Stimulated activated naive CD8-positive, alpha-beta T cell treated with anti-CD3 and anti-CD28 coated beads, Interleukin-15, amount 100 ng/mL, for 72 hours (primary cell): ENCODE results near the gene EIPR1.

Experiments
- ATAC-seq: fragments of 150-1000 bp; cut with Tn5 transposase; 2 replicates; pipeline ENCODE4 v1.10.0; 2021; ENCODE audit warnings: mild to moderate bottlenecking, moderate library complexity
- DNase-seq, 2 donors: peaks; one replicate each; pipeline ENCODE4 v3.0.0; 2021 to 2022
- H3K27ac Mint-ChIP-seq, 2 donors: one replicate each; pipeline ENCODE4 v1.8.0; 2022; ENCODE audit warnings: mild to moderate bottlenecking in 2 of 2, mixed read lengths in 2 of 2, moderate library complexity in 2 of 2
- H3K27me3 Mint-ChIP-seq: one replicate; pipeline ENCODE4 v1.8.0; 2022; ENCODE audit warnings: mixed read lengths
- H3K4me1 Mint-ChIP-seq: one replicate; pipeline ENCODE4 v1.8.0; 2022; ENCODE audit warnings: mild to moderate bottlenecking, mixed read lengths
- H3K4me3 Mint-ChIP-seq, 2 donors: one replicate each; pipeline ENCODE4 v1.8.0; 2022; ENCODE audit warnings: mild to moderate bottlenecking in 2 of 2, mixed read lengths in 2 of 2, moderate library complexity in 1 of 2
- H3K9me3 Mint-ChIP-seq, 2 donors: one replicate each; pipeline ENCODE4 v1.8.0; 2022; ENCODE audit warnings: mixed read lengths in 2 of 2

Gene EIPR1

DNA sequence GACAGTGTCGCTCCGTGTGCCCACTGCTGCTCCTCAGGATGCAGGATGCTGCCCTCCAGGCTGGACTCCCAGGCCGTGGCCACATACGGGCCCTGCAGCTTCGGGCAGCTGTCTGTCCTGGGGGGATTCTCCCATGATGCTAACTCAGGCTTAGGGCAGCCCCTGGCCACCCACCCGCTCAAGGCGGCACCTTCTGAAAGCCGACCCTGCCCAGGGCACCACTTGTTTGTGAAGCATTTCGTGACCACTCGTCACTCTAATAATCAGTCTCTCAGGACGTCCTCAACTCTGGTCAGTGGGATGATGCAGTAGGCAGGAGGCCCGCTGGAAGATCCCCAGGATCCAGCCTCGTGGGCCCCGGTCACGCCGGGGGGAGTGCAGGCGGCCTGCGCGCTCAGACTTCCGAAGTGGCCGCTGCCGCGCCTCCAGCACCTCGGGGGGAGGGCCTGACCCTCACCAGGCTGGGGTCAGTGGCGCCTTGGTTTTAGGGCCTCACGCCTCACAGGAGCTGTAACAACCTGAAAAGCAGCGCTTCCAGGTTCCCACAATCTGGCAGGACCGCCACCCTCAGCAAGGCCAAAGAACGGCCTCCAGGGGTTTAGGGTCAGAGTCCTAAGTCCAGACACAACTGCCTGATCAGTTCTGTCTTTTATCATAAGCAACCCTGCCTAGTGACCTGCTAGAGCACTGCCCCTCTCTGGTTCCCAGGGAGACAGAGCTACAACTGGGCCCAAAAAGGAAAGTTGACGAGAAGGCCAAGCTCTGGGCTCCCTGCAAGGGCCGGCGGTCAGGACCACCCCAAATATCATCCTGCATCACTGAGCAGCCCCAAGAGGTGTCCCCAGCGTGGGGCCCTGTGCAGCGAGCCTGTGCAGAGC lies 53.0 kb downstream of the EIPR1 start:
- H3K9me3 Mint-ChIP-seq = no peaks in the 10 kb centered on the region
- H3K27ac Mint-ChIP-seq = no peak overlapping the region
- peak; percentile 15 for ATAC-seq

DNA sequence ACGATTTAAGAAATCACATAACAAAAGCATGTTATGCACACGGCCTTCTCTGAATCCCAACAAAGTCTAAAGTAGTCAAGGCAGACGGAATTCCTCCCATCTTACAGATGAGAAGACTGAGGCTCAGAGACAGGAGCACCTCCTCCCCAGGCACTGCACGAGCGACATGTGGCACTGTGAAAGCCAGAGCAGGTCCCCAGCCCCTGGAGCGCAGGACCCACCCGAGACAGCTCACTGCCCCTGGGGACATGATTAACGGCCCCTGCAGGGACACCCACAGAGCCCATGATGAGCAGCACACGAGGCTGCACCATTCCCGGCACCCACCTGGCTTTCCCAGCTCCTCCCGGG lies 53.6 kb downstream of the EIPR1 start:
- Mint-ChIP-seq H3K27ac (no peak overlapping the region), H3K4me1 (peaks cover 6% of the 10 kb centered on the region), H3K9me3 (no peaks in the 10 kb centered on the region), H3K4me3 (no peak overlapping the region), H3K27me3 (no peaks in the 10 kb centered on the region)
- DNase-seq (no peak), ATAC-seq (peak; percentile 4)

More for the DNA sequence above, 53.0 kb downstream of the EIPR1 start:
- H3K4me3 Mint-ChIP-seq = no peak overlapping the region
- no peak for DNase-seq
- no peaks in the 10 kb centered on the region for H3K27me3 Mint-ChIP-seq
- H3K4me1 Mint-ChIP-seq = peaks cover 12% of the 10 kb centered on the region

DNA sequence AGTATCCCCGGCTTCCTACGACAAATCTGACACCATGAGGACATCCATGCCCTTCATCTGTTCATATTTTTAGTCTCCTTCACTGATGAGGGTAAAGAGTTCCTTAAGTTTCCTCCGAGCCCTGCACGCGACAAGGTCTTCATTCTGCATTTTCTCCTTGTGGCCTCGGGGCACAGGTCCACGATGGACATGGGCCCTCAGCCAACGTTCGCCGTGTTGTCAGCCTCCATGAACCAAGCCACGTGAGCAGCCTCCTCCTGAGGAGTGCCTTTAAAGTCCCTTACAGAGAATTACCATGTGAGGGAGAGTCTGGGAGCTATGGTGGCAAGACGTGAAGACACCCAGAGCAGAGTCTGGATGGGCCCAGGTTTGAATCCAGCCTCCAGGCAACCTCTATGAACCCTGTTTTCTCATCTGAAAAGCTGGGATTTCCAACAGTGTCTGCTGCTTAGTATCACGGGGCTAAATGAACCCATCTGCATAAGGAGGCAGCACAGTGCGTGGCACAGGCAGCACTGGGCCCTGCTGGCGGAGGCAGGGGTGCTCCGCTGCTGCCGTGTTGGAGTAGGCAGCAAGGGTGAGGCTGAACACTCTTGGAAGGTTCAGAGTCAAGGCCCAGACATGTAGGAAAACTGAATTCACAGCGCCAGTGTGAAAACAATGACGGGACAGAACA lies 54.1 kb downstream of the EIPR1 start:
- no peaks in the 10 kb centered on the region for H3K27me3 Mint-ChIP-seq
- no peak overlapping the region for H3K27ac Mint-ChIP-seq
- ATAC-seq (no peak), DNase-seq (no peak)
- peaks cover 6% of the 10 kb centered on the region for H3K4me1 Mint-ChIP-seq
- no peak overlapping the region for H3K4me3 Mint-ChIP-seq
- H3K9me3 Mint-ChIP-seq = no peaks in the 10 kb centered on the region

DNA sequence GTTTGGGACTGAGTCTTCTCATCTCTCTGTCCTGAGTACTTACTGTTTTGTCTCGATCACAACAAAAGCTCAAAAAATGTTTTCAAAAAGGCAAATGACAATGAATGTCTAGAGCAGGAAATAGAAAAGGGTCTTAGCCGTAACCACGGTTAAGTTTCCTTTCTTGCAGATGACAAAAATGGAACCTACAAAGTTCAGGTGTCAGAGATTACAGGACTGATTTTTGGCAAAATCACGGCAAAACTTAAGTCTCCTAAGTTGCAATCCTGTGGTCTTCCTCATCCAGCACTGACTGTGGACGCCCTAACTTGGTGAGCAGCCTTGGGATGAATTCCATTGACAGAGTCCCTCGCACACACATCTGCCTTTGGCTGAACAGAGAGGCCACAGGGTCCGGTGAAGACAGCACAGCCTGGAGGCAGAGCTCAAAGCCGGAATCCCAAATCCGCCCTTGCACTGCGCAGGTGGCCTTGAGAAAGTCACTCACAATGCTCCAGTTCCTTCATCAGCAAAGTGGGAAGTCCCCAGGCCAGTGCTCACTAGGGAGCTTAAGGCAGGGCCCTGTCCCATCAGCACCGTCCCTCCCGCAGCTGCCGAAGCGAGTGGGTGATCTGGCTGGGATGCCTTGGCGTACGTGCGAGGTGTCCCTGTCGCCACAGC lies 55.2 kb downstream of the EIPR1 start:
- Mint-ChIP-seq H3K9me3 (no peaks in the 10 kb centered on the region), H3K27me3 (no peaks in the 10 kb centered on the region), H3K4me1 (peaks cover 6% of the 10 kb centered on the region), H3K27ac (peak overlapping the region in 1 of 2 donors; percentile 63), H3K4me3 (no peak overlapping the region)
- no peak for ATAC-seq
- no peak for DNase-seq

DNA sequence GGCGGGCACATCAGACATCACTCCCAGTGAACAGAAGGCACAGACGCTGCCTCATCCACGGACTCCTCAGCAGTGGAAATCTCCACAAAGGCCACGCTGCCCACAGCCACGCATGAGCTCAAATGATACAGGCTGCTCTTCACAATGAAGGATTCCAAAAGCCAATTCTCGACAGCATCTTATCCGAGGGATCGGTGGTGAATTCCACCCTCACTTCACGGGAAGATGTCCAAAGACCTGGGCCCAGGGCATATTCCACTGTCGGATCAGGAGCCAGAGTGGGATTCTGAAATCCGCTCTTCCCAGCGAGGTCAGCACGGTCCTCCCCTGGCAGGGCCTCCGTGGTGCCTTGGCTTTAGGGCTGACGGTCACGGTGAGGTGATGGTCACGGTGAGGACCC lies 55.8 kb downstream of the EIPR1 start:
- ATAC-seq (no peak), DNase-seq (no peak)
- H3K4me3 Mint-ChIP-seq = no peak overlapping the region
- H3K27me3 Mint-ChIP-seq = no peaks in the 10 kb centered on the region
- peaks cover 6% of the 10 kb centered on the region for H3K4me1 Mint-ChIP-seq
- peak overlapping the region in 1 of 2 donors; percentile 63 for H3K27ac Mint-ChIP-seq
- H3K9me3 Mint-ChIP-seq = no peaks in the 10 kb centered on the region

DNA sequence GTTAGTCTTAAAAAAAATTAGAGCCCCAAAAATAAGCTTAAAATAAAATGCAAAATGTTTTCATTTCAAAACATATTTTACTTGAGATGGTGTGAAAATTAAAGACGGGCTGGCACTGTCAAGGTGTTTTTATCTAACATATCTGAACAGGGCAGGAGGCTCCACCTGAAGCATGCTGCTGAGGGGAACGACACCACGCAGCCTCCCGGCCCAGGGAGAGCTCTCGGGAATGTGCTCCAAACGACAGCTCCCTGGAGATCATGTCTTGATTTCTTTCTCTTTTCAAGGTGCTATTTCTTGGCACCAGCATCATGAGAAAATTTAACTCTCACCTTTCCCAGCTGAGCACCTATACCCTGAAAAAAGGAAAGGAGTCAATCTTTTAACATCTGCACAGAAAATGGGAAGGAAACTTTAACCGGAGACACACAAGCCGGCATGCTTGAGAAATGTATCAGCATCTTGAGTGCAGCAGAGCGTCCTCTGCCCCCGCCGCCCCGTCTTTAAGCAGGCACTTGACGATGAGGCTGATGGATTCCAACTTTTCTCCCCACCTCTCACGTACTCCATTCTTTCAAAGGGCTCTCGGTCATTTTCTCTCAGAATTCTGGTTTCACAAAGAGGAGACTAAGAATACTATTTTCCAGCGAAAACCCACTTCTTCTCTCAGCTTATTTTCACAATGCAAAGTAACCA lies 56.6 kb downstream of the EIPR1 start:
- no peak for ATAC-seq
- no peaks in the 10 kb centered on the region for H3K9me3 Mint-ChIP-seq
- no peak for DNase-seq
- no peak overlapping the region for H3K4me3 Mint-ChIP-seq
- peaks cover 7% of the 10 kb centered on the region for H3K4me1 Mint-ChIP-seq
- peak overlapping the region in 1 of 2 donors; percentile 27 for H3K27ac Mint-ChIP-seq
- no peaks in the 10 kb centered on the region for H3K27me3 Mint-ChIP-seq

DNA sequence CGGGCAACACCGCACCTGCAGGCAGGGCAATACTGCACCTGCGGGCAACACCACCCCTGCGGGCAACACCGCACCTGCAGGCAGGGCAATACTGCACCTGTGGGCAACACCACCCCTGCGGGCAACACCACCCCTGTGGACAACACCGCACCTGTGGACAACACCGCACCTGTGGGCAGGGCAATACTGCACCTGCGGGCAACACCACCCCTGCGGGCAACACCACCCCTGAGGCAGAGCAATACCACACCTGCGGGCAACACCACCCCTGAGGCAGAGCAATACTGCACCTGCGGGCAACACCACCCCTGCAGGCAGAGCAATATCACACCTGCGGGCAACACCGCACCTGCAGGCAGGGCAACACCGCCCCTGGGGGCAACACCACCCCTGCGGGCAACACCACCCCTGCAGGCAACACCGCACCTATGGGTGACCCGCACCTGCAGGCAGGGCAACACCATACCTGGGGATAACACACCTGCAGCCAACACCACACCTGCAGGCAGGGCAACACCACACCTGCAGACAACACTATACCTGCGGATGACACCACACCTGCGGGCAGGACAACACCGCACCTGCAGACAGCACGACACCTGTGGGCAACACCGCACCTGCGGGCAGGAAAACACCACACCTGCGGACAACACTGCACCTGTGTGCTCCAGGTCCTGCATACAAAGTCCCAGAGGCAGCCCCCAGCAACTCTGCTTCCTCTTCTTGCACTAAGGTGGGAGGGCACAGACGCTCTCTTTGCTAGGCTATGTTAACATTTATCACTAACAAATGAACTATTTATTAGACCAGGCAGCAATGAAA lies 57.7 kb downstream of the EIPR1 start:
- DNase-seq = no peak
- peaks cover 7% of the 10 kb centered on the region for H3K4me1 Mint-ChIP-seq
- H3K27me3 Mint-ChIP-seq = no peaks in the 10 kb centered on the region
- H3K4me3 Mint-ChIP-seq = no peak overlapping the region
- peak; percentile 15 for ATAC-seq
- no peak overlapping the region for H3K27ac Mint-ChIP-seq
- H3K9me3 Mint-ChIP-seq = no peaks in the 10 kb centered on the region

DNA sequence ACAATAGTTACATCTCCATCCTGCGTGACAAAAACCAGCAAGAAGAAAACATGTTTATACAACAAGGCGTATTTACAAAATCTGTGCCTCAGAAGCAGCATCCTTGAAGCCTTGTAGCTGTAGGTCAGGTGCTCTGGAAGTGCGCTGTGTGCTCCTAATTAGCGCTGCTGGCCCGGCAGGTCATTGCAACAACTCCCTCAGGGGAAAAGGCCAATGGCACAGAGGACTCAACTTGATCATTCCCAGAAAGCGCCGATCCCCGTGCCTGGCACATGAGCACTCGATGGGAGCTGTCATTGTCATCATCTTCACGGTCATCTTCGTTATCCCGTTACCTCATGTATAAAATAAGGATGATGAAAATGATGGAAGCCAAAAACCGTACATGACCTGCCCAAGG lies 58.5 kb downstream of the EIPR1 start:
- ATAC-seq = no peak
- Mint-ChIP-seq H3K4me1 (peaks cover 7% of the 10 kb centered on the region), H3K4me3 (no peak overlapping the region), H3K9me3 (no peaks in the 10 kb centered on the region), H3K27ac (no peak overlapping the region), H3K27me3 (no peaks in the 10 kb centered on the region)
- DNase-seq = no peak

DNA sequence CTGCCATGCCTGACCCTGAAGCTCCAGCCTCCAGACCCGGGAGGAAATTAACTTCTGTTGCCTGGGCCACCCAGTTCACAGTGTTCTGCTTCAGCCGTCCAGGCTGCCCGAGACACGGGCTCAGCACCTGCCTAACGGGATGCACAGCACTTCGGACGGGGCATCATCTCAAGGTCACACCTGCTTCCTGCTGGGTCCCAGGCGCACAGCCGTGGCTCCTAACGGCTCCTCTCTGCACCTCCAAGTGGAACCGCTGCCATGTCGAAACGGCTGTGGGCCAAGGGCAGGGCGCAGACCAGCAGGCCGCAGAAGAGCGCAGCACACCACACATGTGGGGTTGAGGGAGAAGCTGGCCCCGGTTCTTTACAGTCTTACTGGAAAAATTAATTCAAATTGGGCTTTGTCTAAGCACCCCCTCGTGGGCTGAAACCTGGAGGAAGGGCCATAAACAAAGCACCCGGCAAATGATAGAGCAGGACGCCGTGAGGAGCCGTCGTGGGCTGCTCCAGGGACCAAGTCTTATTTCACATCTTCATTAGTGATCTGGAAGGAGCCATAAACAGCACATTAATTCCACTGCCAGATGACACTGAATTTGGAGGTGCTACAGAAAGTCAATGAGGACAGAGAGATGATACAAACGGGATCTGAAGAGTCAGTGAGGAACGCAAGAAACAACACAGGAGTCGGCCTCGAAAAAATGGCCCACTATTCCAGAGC lies 59.6 kb downstream of the EIPR1 start:
- Mint-ChIP-seq H3K27me3 (no peaks in the 10 kb centered on the region), H3K27ac (no peak overlapping the region), H3K4me3 (no peak overlapping the region), H3K4me1 (peaks cover 7% of the 10 kb centered on the region), H3K9me3 (no peaks in the 10 kb centered on the region)
- ATAC-seq = no peak
- no peak for DNase-seq

DNA sequence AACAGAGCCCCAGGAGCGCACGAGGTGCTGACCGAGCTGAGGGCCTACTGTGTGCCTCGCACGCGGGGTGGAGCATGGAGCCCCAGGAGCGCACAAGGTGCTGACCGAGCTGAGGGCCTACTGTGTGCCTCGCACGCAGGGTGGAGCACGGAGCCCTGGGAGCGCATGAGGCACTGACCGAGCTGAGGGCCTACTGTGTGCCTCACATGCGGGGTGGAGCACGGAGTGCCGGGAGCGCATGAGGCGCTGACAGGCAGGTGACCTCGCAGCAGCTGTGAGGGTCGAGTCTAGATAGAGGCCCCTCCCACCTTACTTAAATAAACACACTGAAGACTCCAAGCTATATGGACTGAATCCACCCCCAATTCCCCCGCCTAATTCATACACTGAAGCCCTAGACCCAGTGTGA lies 60.3 kb downstream of the EIPR1 start:
- peaks cover 7% of the 10 kb centered on the region for H3K4me1 Mint-ChIP-seq
- ATAC-seq (no peak), DNase-seq (no peak)
- H3K27me3 Mint-ChIP-seq = no peaks in the 10 kb centered on the region
- no peaks in the 10 kb centered on the region for H3K9me3 Mint-ChIP-seq
- H3K27ac Mint-ChIP-seq = no peak overlapping the region
- H3K4me3 Mint-ChIP-seq = no peak overlapping the region

DNA sequence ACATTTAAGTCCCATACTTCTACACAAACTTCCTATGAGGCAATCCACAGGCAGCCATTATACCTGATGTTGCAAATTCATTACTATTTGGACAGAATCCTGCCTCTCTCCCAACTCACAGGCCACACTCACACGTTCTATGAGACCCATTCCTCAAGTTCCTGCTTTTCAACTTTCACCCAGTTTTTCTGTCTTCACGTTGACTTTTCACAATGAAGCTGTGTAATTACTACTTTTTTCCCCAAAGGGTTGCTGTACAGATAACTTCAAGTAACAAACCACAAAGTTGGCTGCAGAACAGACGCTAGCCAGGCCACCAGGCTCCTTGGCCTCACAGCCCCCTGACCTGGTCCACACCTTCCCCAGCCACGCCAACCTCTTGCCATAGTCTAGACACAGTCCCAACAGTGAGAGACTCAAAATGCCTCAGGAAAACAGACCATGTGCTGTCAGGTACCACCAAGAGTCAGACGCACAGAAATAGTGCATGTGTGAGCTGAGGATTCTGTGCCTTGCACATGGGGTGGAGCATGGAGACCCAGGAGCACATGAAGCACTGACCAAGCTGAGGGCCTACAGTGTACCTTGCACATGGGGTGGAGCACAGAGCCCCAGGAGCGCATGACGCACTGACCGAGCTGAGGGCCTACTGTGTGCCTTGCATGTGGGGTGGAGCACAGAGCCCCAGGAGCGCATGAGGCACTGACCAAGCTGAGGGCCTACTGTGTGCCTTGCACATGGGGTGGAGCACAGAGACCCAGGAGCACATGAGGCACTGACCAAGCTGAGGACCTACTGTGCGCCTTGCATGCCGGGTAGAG lies 61.0 kb downstream of the EIPR1 start:
- no peaks in the 10 kb centered on the region for H3K9me3 Mint-ChIP-seq
- H3K4me1 Mint-ChIP-seq = peaks cover 7% of the 10 kb centered on the region
- H3K27me3 Mint-ChIP-seq = no peaks in the 10 kb centered on the region
- DNase-seq = no peak
- no peak overlapping the region for H3K4me3 Mint-ChIP-seq
- peak overlapping the region in 1 of 2 donors; percentile 69 for H3K27ac Mint-ChIP-seq
- no peak for ATAC-seq

DNA sequence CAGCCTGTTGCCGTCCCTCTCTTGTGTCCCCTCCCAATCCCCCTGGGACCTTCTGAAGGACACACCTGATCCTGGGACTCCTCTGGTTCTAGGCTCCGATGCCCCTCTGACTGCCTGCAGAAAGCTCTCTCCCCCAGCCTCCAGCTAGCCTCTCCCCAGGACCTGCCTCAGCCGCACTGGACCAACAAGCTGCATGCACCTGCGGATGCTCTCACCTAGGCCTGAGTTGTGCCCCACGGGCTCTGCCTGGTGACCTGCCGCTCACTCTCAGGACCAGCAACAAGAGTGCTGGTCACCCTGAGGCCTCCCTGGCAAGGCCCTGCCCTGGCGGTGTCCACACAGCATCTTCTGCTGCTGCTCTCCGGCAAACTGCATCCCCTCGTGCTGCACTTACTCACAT lies 63.0 kb downstream of the EIPR1 start:
- peak overlapping the region in 1 of 2 donors; percentile 61 for H3K27ac Mint-ChIP-seq
- DNase-seq (no peak), ATAC-seq (peak; percentile 37)
- no peaks in the 10 kb centered on the region for H3K9me3 Mint-ChIP-seq
- no peaks in the 10 kb centered on the region for H3K27me3 Mint-ChIP-seq
- peaks cover 9% of the 10 kb centered on the region for H3K4me1 Mint-ChIP-seq
- H3K4me3 Mint-ChIP-seq = no peak overlapping the region

DNA sequence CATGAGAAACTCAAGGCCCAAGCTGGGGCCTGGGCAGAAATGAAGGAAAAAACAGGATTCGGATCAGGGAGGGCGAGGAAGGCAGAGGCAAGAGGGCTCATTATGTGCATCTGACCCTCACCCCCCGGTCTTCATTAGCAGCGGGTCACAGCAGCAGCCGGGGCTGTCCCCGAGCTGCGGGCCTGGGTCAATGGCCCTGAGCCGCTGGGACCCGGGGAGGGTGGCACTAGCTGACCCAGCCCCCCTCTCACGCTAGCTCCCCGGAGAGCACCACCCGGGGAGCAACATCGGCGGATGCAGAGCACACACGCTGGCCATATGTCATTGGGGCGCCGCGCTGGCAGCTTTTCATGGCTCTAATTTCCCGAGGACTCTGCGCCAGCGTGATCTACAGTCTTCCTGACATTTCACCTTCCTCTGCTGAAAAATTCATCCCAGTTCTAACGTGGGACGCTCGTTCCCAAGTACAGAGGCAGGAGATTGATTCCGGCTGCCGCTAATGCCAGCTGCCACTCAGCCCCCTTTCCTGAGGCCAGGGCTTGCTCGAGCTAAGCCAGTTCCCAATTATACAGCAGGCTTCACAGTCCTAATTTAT lies 63.7 kb downstream of the EIPR1 start:
- Mint-ChIP-seq H3K4me3 (no peak overlapping the region), H3K9me3 (no peaks in the 10 kb centered on the region), H3K27me3 (no peaks in the 10 kb centered on the region), H3K27ac (peak overlapping the region in 1 of 2 donors; percentile 2), H3K4me1 (peaks cover 16% of the 10 kb centered on the region)
- ATAC-seq (peak; percentile 7), DNase-seq (no peak)
